ENCODE data around the gene CPM.

Gene CPM

DNA sequence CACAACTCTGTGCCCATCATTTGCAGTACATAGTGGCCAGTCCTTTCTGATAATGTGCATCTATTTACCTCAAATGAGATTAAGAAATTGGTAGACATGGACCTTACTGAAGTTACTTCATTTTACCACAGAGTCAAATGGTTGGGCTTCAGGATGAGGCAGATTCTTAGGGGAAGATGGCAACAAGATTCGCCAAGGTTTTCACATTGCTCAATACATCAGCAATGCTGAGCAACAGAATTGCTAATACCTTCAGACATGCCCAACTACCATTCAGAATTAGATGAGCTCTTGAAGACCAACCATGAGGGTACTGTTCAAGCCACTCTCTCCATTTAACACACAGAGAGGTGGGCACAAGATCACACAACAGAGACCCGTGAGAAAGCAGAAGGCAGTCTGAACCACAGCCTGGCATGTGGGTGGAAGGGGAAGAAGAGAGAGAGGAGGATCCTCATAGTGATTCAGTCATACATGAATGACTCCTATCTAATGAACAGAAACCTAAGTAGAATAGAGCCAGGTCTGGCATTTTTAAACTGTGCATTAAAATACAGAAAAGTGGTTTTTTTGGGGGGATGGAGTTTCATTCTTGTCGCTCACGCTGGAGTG is 28.5 kb downstream of the CPM start:
- DNase-seq (ENCODE audit: low read depth in 3 of 3): no peak

DNA sequence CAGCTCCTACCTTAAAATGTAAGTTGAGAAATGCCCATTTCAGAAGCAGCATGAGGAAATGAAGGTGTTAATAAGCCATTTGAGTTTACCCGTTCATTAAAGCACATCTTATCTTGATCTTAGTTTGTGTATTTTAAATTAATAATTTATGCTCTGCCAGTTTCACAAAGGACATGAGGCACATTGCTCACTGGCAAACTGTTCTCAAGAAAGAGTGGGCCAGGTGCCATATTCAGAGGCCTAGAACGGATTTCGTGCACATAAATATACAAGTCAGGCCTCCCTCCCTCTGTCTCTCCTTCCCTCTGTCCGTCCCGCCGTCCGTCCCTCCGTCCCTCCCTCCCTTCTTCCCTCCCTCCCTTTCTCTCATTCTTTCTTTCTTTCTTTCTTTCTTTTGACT is 29.5 kb downstream of the CPM start:
- DNase-seq (ENCODE audit: low read depth in 3 of 3): no peak

DNA sequence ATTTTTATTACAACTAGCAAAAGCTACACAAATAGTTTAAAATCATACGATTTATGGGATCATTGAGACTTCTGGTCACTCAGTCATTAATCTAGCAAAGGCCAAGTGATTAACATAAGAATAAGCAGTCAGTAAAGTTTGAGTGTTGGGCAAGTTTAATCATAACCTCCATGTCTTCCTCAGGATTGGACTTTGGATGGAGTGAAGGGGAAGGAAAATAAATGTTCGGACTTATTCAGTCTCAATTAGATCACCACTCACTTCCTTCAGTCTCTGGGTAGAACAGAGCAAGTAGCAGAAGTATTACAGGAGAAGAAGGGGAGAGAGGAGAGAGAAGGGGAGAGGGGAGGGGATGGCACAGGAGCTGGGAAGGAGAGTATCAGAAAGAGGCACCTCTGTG is 31.4 kb downstream of the CPM start:
- DNase-seq (ENCODE audit: low read depth in 3 of 3): no peak

DNA sequence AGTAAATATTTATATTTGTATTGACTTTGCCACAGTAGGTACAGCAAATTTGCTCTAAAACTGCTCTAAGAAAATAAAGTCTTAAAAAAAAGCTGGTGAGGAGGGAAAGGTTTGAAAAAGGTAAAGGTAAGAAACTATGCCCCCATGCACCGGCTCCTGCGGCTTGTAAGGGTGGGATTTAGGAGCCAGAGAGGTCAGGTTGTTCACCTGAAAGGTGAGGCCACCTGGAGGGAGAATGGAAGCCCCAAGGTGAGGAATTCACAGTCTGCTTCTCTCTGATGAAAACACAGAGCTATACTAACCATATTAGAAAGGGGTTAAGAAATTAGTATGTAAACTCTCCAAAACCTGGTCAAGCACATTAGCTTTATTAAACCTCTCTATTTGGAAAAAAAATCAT is 31.8 kb downstream of the CPM start:
- no peak for DNase-seq (ENCODE audit: low read depth in 3 of 3)

DNA sequence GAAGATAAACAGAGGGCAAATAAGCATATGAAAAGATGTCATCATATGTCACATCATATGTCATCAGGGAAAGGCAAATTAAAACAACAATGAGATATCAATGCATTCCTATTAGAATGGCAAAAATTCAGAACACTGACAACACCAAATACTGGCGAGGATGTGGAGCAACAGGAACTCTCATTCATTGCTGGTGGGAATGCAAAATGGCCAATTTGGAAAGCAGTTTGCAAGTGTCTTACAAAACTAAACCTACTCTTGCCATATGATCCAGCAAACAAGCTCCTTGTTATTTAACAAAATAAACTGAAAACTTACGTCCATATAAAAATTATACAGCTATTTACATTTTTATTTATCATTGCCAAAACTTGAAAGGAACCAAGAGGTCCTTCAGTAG is 32.7 kb downstream of the CPM start:
- no peak for DNase-seq (ENCODE audit: low read depth in 3 of 3)

DNA sequence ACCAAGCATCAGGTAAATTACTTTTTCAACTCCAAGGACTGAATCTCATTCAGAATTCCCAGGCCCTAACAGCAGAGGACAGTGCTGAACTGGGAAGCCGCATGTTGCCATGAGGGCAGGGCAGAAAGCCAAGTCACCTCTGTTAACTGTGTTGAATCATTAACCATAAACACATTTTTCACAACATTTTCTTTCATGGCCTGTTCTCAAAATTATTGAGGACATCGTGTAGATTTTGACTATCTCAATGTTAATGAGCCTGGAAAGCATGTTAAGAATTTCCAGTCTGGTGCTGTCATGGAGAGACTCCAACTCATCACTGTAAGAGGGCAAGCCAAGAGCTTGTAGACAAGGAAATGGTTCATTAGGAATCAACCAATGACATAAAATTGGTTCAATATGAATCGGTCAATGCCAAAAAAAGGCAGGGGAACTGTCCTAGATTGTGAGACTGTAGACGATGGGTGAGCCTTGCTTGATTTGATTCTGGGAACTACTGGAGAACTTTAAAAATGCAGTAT is 33.7 kb downstream of the CPM start:
- no peak for DNase-seq (ENCODE audit: low read depth in 3 of 3)

DNA sequence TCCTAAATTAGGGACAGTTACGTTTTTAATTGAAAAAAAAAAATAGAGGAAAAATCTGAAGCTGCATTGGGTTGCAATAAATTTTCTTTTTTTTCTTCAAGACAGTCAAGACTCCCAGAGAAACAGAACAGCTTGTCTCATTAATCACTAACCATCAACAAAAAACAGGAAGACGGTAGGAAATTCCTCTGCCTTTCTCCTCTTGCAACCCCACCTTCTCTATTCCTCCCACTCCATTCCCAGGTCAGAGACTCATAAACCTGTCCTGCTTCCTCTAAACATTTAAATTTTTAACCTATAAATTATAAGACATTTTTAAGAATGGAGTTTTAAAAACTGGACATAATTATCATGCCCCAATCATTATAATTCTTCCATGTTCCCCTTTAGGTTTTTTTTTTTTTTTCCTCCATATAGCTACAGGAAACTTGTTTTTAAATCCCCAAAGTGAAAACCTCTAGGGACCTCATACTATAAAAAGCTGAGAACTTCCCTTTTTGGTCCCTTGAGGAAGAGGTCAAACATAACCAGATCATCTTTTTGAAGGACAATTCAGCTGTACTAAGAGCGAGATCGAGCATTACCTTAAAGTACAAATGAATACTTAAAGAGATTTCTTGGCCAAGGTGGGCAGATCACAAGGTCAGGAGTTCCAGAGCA is 36.0 kb downstream of the CPM start:
- DNase-seq (ENCODE audit: low read depth in 3 of 3): no peak

DNA sequence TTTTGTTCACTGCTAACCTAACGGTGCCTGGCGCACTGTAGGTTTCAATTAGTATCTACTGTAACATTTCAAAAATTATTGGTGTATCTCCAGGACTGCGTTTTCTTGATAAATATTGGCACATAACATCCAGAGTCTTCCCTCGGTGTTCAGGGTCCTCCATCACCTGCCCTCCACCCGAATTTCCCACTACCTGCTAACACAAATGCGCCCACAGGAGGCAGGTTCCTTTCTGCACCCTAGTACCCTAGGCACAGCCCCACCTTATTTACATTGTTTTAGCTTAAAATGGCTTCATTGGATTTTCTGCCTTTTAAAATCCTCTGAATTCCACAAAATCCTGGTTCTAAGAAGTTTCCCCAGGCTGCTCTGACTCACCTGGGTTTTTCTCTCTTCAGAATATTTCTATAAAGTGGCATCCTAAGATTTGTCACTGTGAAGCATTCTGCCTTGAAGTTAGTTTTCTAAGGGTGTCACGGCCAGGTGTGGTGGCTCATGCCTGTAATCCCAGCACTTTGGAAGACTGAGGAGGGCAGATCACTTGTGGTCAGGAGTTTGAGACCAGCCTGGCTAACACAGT is 38.6 kb downstream of the CPM start:
- no peak for DNase-seq (ENCODE audit: low read depth in 3 of 3)

DNA sequence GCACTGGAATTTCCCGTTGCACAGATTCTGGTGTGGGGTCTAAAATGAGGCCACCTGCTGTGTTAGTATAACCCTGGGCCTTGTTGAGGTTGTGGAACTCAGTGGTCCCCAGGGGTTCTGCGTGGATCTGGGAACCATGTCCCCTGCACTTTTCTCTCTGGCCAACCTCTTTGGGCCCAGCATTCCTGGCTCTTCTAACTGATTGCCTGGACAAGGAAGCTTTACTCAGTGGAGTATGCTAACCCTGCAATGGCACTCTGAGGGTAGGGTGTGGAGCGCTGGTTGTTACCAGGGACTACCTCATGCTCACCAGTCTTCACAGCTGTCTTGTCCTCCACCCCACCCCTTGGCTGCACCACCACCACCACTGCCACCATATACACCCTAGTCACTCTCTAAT is 39.2 kb downstream of the CPM start:
- DNase-seq (ENCODE audit: low read depth in 3 of 3): no peak

DNA sequence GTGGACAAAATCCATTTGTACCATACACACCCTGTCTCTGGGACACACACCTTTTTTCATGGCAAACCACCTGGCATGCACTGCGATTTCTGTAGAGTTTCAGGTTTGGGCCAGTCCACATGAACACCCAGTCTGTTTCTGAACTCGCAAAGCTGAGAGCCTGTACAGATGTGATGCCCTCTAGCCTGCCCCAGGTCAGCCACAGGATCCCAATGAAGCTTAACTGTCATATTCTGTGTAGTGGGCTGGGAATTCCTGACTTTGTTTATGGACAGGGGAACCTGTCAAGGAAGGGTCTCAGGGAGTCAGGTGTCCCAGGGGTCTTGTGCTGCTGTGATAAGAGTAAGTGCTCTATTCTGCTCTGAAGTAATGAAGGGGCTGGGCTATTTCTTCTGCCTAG is 39.8 kb downstream of the CPM start:
- no peak for DNase-seq (ENCODE audit: low read depth in 3 of 3)

DNA sequence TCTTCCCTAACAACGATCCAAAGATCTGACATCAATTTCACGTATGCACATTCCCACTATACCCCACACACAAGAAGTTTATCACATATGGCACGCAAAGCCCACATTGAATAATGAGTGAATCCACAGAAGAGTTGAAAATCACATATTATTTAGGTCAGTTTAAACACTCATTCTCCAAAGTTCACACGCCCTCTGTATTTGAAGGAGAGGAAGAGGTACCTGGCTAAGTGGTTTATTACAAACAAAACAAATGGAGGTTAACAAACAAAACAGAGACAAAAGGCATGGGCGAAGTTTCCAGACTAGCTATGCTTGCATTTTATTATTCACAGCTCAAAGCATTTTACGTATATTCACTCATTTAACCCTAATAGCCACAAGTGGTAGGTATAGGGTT is 41.8 kb downstream of the CPM start:
- DNase-seq (ENCODE audit: low read depth in 3 of 3): no peak

DNA sequence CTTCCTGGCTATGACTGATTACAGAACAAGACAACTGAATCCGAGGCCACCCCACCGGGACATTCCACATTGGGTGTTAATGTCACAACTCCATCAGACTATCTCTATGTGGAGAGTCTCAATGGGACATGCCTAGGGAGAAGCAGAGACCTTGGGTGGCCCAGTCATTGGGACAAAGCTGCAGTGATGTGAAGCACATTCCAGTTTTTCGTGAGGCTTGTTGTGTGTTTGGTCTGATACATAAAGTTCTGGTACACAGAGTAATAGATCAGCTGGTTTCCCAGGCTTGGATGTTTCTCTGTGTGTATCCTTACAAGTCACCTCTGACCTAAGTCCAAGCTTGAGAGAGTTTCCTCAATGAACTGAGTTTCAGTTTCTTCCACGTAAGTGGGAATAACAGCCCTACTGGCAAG is 42.3 kb downstream of the CPM start:
- no peak for DNase-seq (ENCODE audit: low read depth in 3 of 3)

DNA sequence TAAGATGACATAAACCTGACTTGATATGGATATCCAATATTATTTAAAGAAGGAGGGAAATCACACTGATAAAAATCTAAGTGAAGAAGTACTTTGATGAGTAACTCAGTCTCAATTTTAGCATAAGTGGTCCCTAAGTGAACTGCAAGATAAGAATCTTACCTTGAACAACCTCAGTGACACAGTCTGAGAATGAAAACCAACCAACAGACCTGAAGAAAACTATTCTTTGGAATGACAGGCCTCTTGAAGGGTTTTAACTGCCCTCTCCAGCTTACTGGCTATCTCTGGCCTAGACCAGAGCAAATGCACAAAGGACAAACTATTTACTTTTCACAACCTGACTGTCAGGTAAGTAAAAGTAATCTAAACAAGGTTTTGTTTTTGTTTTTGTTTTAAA is 44.7 kb downstream of the CPM start:
- DNase-seq (ENCODE audit: low read depth in 3 of 3): no peak

DNA sequence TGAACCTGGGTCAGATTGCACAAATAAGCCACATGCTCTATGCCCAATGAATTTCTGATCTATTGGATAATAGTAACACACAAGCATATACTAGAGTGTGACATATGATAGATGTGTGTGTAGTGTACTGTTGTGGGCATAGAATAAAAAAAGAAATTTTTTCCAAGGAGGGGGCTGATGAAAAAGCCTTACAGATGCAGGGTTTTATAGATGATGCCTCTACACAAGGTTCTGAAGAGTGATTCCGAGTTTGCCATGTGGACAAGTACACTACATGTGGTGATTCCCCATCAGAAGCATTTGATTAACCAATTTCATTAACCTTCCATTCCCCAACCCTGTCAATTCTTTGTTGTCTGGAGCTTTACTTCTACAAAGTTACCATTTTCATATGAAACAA is 45.3 kb downstream of the CPM start:
- DNase-seq (ENCODE audit: low read depth in 3 of 3): no peak

DNA sequence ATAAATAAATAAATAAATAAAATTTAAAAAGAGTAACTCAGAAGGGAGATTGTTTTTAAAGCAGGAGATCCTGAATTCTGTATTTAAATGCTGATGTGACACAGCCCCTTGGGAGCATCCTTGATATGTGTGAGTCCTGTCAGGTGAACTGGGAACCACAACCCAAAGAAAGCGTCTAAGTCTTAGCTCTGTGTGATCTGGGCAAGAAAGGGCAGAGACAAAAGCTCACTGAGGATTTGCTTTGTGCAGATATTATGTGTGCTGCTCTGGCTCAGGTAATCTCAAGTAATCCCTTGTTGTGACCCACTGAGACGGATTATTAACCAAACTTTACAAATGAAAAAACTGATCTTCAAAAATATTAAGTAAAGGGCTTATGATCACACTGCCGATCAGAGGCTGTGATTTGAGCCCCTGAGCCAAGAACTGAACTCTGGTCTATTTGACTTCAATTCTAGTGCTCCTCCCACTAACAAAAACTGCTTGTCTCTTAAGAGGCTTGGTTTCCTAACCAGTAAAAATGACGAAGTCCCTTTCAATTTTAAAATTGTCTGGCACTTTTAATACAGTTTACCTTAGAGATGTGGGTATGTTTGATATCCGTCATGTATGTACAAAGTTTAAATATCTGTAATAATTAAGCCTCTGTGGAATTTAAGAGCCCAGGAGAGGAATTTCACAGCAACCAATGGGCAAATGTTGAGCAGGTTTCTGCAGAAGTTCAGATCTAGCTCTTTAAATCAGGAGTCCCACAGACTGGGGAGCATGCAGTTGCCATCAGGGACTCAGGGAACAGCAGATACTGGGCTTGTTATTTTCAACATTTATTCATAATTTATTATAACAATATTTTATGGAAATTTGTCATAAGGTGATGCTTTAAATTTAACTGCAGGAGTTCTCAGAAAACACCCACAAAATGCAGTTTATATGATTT is 46.1 kb downstream of the CPM start:
- DNase-seq (ENCODE audit: low read depth in 3 of 3): no peak

DNA sequence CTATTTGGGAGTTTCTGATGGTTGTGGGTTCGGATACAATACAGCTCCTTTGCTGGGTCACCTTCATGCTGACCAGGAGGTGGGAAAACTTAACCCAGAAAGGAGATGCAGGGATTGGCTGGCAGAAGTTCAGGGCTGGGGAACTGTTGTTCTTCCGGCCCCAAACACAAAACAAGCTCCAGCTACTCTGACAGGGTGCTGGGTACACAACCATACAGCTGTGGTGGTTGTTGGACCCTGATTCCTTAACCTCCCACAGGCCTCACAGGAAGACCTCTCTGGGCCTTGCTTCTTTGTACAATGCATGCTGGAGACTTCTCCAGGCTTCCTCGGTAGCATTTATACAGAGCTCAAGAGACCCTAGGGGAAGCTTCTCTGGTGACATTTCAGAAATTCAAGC is 47.6 kb downstream of the CPM start:
- no peak for DNase-seq (ENCODE audit: low read depth in 3 of 3)

DNA sequence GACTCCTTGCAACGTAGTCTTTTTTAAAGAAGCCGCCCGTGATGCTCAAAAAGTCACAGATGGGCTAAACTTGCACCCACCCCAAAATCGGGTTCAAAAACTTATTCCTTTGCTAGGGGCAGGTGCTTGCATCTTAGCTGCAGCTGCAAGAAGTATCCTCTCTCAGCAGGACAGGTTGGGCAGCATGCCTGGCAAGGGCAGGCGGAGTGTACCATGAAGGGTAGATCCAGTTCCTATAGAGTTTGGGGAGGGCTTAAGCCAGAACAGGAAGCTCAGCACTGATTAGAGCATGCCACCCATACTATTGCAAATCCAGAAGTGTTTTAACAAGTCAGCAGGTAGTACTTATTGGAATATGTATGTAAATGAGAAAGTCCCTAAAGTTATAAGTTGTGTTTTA is 48.7 kb downstream of the CPM start:
- DNase-seq (ENCODE audit: low read depth in 3 of 3): no peak

DNA sequence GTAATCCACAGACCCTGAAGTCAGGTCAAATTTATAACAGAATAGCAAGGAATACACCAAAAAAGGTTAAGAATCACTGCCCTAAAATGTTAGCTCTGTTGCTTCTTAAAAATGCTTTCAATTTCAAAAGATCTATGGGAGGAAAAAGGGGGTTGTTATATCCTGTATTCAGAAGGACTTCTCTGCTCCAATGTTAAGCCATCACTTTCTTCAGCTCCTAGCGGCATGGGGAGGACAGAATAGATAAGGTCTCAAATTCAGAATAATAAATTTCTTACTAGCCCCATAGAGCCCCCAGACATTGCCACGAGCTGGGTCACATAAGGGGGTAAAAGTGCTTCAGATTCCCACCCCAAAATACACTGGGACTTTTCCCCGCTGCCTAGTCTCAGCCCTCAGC is 49.8 kb downstream of the CPM start:
- DNase-seq (ENCODE audit: low read depth in 3 of 3): no peak

DNA sequence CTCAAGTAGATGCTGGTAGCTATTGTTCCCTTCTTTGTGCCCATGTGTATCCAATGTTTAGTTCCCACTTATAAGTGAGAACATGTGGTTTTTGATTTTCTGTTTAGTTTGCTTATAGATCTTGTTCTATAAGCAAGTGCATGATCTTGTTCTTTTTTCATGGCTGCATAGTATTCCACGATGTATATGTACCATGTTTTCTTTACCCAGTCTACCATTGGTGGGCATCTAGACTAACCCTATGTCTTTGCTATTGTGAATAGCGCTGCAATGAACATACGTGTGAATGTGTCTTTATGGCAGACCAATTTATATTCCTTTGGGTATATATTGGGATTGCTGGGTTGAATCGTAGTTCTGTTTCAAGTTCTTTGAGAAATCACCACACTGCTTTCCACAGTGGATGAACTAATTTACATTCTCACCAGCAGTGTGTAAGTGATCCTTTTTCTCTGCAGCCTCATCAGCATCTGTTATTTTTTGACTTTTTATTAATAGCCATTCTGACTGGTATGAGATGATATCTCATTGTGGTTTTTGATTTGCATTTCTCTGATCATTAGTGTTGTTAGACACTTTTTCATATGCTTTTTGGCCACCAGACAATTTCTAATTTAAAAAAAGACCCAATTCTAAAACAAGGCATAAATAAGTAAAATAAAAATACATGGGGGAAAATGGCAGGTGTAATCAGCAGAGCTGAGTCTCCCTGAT is 50.6 kb downstream of the CPM start:
- no peak for DNase-seq (ENCODE audit: low read depth in 3 of 3)

DNA sequence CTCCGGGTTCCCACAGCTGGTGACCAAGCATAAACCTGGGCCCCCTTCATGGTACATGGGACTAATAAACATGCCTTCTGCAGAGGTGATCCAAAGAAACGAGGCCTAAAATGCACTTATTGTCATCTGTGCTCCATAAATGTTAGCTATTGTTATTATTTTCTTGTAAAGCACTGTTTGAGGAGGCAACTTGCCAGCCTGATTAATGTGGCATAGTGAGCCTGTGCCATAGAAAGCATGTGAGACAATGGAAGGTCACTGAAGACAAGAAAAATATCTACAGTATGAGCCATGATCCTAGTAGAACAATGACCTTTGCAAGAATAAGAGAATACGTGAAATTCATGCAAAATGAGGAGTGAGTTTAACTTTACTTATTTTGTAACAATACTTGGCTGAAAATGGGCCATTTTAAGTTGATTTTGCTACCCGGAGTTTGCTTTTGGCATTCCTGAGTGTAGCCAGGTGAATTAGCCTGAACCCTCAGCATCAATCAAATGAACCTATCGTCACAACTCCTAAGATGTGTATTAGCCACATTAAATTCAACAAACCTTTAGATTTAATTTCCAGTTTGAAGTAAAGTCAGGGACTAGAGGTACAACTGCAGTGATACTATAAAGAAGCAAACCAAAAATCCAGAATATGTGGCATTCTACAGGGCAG is 52.2 kb downstream of the CPM start:
- no peak for DNase-seq (ENCODE audit: low read depth in 3 of 3)

DNA sequence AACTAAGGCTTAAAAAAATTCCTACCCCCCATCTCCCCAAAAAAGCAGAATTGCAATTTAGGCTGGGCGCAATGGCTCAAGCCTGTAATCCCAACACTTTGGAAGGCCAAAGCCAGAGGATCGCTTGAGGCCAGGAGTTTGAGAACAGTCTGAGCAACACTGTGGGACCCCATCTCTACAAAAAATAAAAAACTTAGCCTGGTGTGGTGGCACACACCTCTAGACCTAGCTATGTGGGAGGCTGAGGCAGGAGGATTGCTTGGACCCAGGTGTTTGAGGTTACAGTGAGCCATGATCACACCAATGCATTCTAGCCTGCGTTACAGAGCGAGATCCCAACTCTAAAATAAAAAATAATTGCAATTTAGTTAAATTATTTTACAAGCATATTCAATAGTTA is 54.1 kb downstream of the CPM start:
- DNase-seq (ENCODE audit: low read depth in 3 of 3): no peak
